Hematopoietic multipotent progenitor cell treated with erythropoietin and hydrocortisone succinate and interleukin-3 and kit ligand, for 8 days (in vitro differentiated cells): ENCODE measurements around the gene SF3A2.
A peak's percentile ranks its signal among the peaks of the same experiment; 100 is the strongest.
"Not testable (repeated sequence)": the region's sequence is repeated elsewhere in the genome, so short reads cannot be mapped to it uniquely, and the experiment has no call there.

ENCODE experiments used
- DNase-seq: peaks from one replicate; pipeline ENCODE4 v3.0.0-alpha.2; 2015

The SF3A2 gene

DNA sequence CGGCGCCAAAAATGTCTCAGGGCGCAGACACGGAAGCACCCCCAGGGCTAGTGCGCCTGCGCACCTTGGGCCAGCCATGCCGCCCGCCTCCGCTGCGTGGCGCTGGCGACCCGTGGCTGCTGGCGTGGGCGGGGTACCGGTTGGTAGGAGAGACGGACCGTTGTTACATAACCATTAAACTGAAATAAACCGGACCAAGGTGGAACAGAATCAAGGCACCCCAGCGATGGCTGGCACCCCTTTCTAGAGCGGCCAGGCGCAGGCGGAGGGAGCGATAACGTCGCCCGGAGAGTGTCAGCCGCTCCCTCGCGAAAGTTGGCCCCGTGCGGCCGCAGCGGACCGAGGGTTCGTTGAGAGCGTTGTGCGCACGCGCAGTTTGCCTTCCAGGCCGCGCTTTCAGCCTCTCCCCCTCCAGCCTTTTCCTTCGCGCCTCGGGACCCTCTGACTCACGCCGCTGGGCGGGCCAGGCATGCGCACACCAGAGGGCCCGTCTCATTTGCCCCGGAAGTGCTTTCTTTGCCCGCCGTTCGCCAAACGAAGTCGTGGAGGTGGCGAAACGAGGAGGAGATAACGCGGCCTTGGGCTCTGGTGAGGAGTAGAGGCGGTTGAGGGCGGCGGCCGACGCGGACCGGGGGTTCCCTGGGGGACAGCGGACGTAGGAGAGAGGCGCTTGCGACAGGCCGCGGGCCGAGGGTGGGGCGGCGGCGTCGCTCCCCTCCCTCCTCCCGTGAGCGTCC lies at the start of gene SF3A2, which contains the start of gene PLEKHJ1:
Gene SF3A2 (plus strand): TSS at position 511 of the 737 bp plus-strand sequence. CDS start 6,595 bp downstream, outside the sequence.
Gene PLEKHJ1 (minus strand): TSS at position 16 of the 737 bp plus-strand sequence. CDS start 81 bp downstream, outside the sequence.
- peak; percentile 98 for DNase-seq

GRCh38 chr19:2187159-2187558 lies 49.5 kb upstream of the SF3A2 start:
- DNase-seq, result no peak

DNA sequence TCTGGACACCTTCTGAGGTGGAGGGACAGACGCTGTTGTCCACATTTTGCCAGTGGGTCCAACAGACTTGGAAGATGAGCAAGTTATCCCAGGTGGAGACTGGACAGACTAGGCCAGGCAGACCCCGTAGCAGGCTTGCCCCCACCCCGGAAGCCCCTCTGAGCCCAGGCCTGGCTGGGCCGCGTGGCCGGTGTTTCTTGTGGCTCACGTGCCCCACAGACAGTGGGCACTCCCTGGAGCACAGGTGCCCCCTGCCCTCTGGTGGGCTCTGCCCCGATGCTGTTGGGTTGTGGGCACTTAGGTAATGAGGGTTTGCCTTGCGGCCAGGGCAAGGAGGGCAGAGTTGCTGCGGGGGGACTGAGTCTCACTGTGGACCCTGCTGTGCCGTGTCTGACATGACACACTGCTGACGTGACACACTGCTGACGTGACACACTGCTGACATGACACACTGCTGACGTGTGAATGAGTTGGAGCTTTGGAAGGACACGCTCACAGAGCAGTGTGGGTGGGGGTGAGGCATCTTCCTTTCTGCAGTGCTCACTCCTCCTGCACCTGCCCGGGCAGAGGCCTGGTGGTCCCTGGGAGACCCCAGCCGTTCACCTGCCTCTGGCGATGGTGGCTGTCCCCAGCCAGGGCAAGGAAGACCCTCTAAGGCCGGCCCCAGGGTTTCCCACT lies 47.8 kb upstream of the SF3A2 start:
- DNase-seq, result no peak

GRCh38 chr19:2189880-2190279 lies 46.7 kb upstream of the SF3A2 start:
- no peak for DNase-seq

DNA sequence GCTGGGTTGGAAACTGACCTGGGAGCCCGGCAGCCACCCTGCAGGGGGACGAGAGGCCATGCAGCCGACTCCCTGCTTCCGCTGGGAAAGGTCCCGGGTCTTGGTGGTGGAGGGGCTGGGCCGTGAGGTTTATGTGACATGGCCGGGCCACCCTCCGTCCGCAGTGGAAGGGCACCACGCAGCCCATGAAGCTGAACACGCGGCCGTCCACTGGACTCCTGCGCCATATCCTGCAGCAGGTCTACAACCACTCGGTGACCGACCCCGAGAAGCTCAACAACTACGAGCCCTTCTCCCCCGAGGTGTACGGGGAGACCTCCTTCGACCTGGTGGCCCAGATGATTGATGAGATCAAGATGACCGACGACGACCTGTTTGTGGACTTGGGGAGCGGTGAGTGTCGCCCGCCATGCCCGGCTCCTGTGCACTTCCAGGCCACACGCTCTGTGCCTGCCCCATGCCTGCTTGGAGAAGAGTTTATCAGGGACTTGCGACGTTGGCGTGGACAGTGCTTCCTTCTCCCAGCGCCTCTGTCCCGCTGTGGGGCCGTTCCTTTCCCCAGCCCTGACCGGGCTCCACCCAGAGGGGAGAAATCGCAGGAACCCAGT lies 45.7 kb upstream of the SF3A2 start:
- no peak for DNase-seq

DNA sequence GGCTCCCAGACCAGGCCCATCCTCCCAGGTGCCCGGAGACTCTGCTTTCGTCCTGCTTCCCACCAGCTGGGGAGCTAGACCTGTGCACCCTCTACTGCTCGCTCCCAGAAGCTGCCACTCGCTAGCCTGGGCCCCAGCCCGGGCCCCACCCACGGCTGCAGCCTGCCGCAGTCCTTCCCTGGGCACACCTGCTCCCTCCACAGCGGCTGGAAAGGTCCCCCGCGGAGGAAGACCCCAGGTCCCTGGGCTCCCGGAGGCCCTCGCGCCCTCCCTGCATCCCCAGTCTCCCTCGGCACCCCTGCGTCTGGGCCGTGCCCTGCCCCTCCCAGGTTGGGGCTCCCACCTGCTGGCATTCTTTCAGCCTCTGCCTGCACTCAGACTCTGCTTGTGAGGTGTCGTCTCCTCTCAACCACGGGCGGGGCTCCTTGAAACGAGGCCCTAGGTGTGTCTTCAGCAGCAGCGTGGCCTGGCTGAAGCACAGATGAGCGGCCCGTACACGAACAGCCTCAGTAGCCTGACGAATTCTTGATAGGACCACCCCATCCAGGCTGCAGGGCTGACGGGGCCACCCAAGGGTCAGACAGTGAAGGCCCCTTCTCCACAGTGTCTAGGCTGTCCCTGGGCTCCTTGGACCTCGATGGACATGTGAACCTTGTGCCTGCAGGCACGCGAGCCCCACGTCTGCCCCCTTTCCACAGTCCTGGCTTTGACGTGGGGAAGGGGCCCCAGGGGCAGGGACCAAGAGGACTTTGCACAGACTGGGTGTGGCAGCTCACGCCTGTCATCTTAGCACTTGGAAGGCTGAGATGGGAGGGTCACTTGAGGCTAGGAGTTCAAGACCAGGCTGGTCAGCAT lies 44.9 kb upstream of the SF3A2 start:
- DNase-seq, result no peak

DNA sequence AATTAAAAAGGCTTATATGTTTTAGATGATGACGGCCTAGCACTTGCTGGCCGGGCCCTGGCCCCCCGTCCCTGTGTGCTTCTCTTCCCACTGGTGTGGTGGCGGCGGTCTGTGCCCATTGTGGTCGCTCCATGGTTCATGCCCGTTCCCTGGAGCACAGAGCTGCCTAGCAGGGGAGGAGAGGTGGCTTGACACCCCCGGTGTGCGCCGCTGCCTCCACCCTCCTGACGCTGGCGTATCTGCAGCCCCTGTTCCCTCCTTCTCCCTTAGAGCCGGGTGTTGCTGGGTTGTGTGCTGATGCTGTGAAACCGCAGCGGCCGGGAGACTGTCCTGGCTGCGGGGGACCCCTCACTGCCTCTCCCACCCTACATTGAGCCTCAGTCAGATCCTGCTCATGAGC lies 43.8 kb upstream of the SF3A2 start:
- DNase-seq, result no peak

- DNase-seq, result no peak
These were observed 42.8 kb upstream of the SF3A2 start for GRCh38 chr19:2193807-2194206.

GRCh38 chr19:2194513-2195078 lies 42.0 kb upstream of the SF3A2 start:
- no peak for DNase-seq

- no peak for DNase-seq
These were observed 41.3 kb upstream of the SF3A2 start for GRCh38 chr19:2195361-2195760.

GRCh38 chr19:2195914-2196313 lies 40.7 kb upstream of the SF3A2 start:
- DNase-seq, result no peak

DNA sequence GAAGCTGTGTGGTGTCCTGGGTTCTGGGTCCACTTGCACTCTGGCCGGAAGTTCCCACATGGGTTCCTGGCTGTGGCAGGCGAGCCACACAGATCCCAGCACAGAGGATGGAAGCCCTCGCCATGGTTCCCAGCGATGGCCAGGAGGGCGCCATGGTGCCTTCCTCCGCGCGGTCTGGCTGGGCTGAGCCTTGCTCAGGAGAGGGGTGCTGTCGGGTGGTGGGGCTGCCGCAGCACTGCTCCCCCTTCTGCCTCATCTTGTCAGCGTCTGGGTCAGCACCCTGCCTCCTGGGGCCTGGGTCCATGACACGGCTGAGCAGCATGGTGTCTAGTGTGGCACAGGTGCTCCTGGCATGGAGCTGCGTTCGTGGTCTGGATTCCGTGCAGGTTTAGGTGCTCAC lies 39.4 kb upstream of the SF3A2 start:
- no peak for DNase-seq

DNA sequence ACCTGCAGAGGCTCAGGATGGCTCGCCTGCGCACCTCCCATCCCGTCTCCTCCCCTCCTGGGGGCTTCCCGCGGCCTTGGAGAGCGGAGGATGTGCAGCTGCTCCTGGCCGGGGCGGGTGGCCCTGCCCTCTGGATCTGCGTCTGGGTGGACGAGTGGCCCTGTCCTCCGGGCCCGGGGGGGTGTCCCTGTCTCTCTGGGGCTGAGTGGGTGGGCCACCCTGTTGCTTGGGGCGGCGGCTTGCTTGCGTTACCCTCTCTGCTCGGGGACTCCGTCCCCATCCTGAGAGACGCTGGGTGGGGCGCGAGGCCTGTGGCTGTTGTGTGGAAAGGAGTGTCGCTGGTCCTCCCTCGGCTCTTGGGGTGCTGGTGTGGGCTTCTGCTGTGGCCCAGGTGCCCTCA lies 38.3 kb upstream of the SF3A2 start:
- DNase-seq, result no peak

DNA sequence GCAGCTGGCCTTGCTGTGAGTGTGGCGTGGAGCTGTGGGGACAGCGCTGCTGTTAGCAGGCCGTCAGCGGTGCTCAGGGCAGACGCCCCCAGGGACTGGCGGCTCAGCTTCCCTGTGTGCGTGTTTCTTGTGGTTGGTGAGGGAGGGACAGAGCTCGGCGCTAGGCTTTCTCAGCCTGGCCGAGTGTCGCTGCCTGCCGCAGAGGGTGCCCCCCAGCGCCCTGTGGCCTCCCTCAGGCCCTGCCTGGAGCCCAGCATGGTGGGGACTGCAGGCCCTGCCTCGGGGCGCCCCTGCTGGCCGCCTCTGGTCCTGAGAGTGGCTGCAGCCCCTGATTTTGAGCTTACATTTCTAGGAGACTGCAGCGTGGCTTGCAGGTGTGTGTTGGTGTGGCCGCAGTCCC lies 37.4 kb upstream of the SF3A2 start:
- no peak for DNase-seq

DNA sequence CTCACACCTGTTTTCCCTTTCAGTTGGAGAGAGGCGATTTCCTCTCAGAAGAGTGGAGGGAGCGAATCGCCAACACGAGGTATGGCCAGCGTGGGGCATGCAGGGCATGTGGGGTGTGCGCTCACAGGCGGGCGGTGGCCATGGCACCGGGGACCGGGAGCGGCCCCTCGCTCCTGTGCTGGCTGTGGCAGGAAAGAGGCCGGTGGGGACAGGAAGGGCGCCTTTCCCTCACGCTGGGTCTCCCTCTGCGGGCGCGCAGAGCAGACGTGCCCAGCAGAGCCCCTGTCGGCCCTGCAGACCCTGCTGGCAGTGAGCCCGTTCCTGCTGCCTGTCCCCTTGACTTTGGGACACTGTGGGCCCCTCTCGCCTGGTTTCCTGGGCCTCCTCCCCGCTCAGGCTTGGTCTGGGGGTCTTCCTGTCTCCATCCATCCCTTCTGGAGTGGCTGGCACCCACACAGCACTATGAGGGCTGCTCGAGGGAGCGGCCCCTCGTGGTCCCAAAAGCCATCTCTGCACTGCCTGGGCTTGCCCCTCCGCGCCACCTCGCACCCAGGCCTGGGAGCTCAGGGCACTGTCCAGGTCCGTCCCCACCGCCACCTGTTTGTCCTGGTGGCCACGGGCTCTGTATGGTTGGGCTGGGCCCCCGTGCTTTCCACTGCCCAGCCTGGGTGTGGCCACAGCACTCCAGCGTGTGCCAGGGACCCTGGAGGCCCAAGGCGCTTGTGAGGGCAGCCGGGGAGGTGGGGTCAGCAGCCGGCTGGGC lies 36.6 kb upstream of the SF3A2 start:
- no peak for DNase-seq

DNA sequence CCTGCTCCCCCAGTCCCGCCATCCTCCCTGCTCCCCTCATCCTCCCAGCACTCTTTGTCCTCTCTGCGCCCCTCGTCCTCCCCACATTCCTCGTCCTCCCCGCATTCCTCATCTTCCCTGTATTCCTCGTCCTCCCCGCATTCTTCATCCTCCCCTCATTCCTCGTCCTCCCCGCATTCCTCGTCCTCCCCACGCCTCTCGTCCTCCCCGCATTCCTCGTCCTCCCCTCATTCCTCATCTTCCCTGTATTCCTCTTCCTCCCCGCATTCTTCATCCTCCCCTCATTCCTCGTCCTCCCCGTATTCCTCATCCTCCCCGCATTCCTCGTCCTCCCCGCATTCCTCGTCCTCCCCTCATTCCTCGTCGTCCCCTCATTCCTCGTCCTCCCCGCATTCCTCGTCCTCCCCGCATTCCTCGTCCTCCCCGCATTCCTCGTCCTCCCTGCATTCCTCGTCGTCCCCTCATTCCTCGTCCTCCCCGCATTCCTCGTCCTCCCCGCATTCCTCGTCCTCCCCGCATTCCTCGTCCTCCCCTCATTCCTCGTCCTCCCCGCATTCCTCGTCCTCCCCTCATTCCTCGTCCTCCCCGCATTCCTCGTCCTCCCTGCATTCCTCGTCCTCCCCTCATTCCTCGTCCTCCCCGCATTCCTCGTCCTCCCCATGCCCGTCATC lies 35.9 kb upstream of the SF3A2 start:
- not testable (repeated sequence) for DNase-seq

DNA sequence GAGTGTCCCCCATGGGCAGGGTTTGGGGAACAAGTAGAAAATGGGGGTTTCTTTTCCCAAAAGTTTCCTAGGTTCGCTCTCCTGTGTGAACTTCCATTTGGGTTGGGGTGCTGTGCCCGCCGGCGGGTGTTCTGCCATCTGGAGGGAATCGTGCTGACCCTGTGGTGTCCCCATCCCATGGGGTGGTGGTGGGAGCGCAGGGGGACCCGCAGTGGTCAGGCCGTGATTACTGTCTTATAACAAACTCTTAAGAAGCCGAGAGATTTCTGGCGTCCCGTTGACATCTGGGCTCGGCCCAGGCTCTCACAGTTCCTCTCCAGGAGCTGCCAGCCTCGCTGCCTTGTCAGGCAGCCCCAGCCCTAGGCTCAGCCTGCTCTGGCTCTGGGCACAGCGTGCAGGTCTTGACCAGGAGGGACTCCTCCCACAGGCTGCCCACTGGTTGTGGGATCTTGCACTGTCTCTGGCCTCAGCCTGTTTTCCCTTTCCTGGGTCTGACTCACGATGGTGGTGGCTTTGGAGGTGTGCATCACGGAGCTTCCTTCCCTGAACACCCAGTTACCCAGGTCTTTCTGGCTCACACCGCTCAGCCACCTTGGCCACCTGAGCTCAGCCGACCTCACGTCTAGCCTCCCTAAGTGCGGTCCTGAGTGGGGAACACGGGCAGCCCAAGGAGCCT lies 35.0 kb upstream of the SF3A2 start:
- no peak for DNase-seq

- no peak for DNase-seq
These were observed 34.3 kb upstream of the SF3A2 start for GRCh38 chr19:2202366-2202765.

DNA sequence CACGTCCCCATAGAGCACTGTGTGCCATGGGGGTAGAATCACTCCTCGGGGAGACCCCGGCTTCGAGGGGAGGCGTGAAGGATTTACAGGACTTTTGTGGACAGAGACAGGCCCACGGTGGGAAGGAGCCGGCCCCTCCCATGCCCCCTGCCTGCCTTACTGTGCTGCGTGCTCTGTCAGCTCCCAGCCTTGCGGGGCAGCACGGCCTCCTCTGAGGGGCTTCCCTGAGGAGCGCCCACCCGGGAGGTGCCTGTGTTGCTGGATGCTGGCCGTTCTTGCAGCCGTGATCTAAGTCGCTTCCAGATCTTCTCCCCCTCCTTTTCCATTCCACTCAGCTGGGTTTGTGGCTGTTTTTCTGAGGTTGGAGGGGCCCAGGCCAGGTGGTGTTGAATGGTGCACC lies 29.6 kb upstream of the SF3A2 start:
- no peak for DNase-seq

- DNase-seq, result peak; percentile 91
These were observed 28.4 kb upstream of the SF3A2 start for GRCh38 chr19:2207991-2208860.
